Measurements from ENCODE around the gene BBS9. TPM values are rescaled to one million over a fixed set of nuclear protein-coding genes. Genes with fewer than 3 reads are reported as not detected.

The BBS9 gene
- total RNA-seq, 1 experiment from 2014 or later: 20.9 TPM

DNA sequence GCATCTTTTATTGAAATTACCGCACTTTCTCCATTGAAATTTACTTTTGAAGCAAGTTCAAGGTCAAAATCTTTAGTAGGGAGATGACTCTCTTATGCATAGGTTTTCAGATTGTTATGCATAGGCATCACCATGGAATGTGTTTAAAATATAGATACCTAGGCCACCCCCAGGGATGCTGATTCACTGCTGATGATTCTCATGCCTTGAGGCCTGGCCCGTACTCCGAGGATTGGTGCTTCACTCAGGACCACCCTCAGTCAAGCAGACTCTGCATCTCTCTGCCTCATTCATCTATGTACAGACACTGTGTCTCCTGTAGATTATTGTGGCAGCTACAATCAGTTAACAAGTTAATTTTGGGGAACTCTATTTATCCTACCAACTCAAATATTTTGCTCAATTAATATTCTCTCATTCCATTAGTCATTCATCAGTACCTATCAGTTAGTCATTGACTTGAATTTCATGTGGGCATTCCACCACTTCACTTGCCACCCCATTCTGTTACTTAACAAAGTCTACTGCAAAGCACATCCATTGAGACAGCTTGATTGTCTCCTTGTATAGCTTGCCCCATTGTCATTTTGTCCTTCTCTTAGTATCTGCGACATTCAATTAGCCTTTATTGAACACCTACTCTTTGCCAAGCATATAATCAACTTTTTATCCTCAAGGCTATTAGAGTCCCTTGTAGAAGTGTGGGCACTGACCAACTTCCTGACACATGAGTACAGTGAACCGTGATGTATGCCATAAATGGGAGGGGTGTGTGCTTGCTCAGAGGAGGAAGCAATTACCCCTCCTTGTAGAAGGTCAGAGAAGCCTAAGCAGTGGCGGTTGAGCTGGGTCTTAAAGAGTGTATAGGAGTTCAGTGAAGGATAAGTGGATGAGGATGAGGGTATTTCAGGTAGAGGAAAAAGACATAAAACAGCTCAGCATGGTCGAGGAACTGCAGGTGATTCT lies 520.4 kb downstream of the BBS9 start:
- no peak for DNase-seq (ENCODE audit: low read depth, low spot score)
- in situ Hi-C loops (cut with HindIII; ENCODE audit: low pct_unique_long_range_greater_than_20kb, low sequenced_read_pairs): no loop called here

DNA sequence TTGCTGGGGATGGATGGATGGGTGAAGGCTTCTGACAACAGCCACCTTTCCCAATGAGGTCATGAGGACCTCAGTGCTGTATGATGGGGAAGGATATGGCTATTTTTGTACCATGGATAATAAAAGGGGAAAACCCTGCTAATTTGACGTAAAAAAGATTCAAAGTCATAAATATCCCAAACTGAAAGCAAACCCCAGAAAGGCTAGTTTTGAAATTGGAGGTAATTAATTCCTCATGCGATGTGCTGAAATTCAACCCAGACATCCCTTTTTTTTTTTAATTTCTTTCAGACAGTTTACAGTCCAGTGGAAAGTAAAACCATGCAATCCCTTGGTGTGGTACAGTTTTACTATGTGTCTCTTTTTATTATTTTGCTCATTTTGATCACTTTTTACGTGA lies 521.5 kb downstream of the BBS9 start:
- DNase-seq (ENCODE audit: low read depth, low spot score): no peak
- in situ Hi-C loops (cut with HindIII; ENCODE audit: low pct_unique_long_range_greater_than_20kb, low sequenced_read_pairs): no loop called here

DNA sequence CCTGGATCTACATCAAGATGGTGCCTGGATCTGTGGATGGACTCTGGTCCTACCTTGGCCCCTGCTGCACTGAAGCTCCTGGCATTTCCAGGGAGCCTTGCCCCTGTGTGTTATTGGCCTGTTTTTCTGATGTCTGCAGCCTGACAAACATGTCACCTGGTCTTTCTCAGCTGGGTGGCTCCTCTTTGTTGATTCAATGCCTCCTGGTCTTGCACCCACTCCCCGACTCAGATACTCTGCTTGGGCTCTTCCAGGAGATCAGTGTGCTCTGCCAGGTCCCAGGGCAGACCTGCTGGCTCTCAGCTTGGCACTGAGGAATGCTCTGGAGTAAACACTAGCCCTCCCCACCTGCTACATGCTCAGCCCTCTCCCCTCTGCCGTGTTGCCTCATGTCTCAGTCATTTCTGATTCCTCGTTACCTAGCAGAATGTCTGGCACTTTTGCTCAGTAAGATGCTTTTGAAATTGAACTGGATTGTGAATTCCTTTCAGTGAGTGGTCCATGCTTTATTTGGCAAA lies 522.7 kb downstream of the BBS9 start:
- in situ Hi-C loops (cut with HindIII; ENCODE audit: low pct_unique_long_range_greater_than_20kb, low sequenced_read_pairs): no loop called here
- DNase-seq (ENCODE audit: low read depth, low spot score): no peak

DNA sequence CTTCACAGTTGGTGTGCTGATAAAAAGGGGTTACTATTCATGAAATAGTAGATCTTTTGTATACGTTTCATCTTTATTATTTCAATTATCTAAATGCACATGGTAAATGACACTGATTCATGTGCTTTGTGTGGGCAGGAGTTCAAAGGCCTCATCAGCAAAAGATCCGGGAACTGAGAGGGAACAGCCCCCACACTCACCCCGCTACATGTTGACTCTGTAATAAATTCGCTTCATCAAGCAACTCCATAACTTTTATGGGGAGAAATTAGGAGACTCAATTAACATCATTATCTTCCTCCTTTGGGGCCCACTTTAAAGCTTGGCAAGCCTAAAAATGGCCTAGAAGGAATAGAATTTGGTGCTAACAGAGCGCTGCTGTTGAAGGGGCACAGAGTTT lies 525.3 kb downstream of the BBS9 start:
- no peak for DNase-seq (ENCODE audit: low read depth, low spot score)
- in situ Hi-C loops (cut with HindIII; ENCODE audit: low pct_unique_long_range_greater_than_20kb, low sequenced_read_pairs): no loop called here

Small RNAs within 50 kb of the gene (small RNA-seq; reads per million reads assigned to genes)
- gene AC007312.1 (0 reads per million in 2 experiments), gene AC074338.1 (0 reads per million in 2 experiments), gene RNA5SP229 (0.02 to 0.57 reads per million in 2 experiments)

Other genes starting within 250 kb of the BBS9 start
- 74.9 and 76.4 TPM in 2 replicates for gene KBTBD2, start 237.8 kb upstream of the BBS9 start, total RNA-seq (2014; rRNA removed; shearing (Covaris generic))
- gene FKBP9, start 172.1 kb upstream of the BBS9 start, total RNA-seq (2014; rRNA removed; shearing (Covaris generic)): 178 and 191 TPM in 2 replicates
- 46.6 and 52.3 TPM in 2 replicates for gene NT5C3A, start 66.8 kb upstream of the BBS9 start, total RNA-seq (2014; rRNA removed; shearing (Covaris generic))
- 35.4 and 38.4 TPM in 2 replicates for gene RP9, start 20.2 kb upstream of the BBS9 start, total RNA-seq (2014; rRNA removed; shearing (Covaris generic))

Data from SK-MEL-5 (cell line).